K562 (cell line): Measurements from ENCODE around the gene DCPS. TPM values are rescaled to one million over a fixed set of nuclear protein-coding genes. Genes with fewer than 3 reads are reported as not detected.

ENCODE experiments used
- ATAC-seq: fragments of 200-7000 bp; cut with Tn5 transposase; 3 replicates; pipeline ENCODE4 v1.9.1; 2020; ENCODE audit warnings: moderate library complexity
- BruUV-seq: library from RNA; stranded (reverse); fragments of 400-500 nt; replicated peaks from 2 replicates; lab custom pipeline; 2021; lab: Mats Ljungman, UMichigan
- CTCF ChIA-PET: fragments of 300-600 bp; formaldehyde crosslinking; extraction: SDS; loops from one replicate; lab custom pipeline; 2021; ENCODE audit warnings: low intra/inter-chr PET ratio; lab: Yijun Ruan, JAX
- POLR2A ChIA-PET: fragments of 300-600, 350-650 bp; sonication (Branson Sonifier 250); formaldehyde crosslinking; extraction: SDS; loops from one replicate; lab custom pipeline; 2021; ENCODE audit warnings: antibody characterized with exemption, inconsistent platforms; lab: Yijun Ruan, JAX
- DNase-seq, 4 experiments: peaks; one replicate each; pipeline versions ENCODE4 v3.0.0 to v3.0.0-alpha.2; 2011 to 2018; ENCODE audit warnings: low spot score in 3 of 4, mixed read lengths in 3 of 4; ENCODE audit errors: extremely low read depth in 1 of 4
- FAIRE-seq: peaks from 2 replicates; lab custom pipeline; 2011; peaks lifted over from hg19 to GRCh38; lab: Jason Lieb, UNC
- H2AFZ ChIP-seq: 2 replicates; pipeline ENCODE4 v1.6.0; 2011; ENCODE audit warnings: low read depth, low read length, control low read depth, inconsistent platforms
- H3K27ac ChIP-seq: fragments of 200-600 bp; 3 replicates; pipeline ENCODE4 v1.8.0; 2011; ENCODE audit warnings: low read depth, mild to moderate bottlenecking, control low read depth, inconsistent platforms, low read length, moderate library complexity, mixed read lengths; ENCODE audit errors: extremely low read depth
- H3K27me3 ChIP-seq, 2 experiments: fragments of 300-600 bp in 1 of 2; 2 replicates in 1 of 2; 3 replicates in 1 of 2; pipeline versions ENCODE4 v1.6.0 to v1.8.0; 2011; ENCODE audit warnings: inconsistent platforms in 2 of 2, low read length in 2 of 2, mild to moderate bottlenecking in 1 of 2, mixed read lengths in 1 of 2, moderate library complexity in 1 of 2; ENCODE audit not compliant: control insufficient read depth in 2 of 2, insufficient read depth in 2 of 2
- H3K36me3 ChIP-seq: fragments of 300-600 bp; 3 replicates; pipeline ENCODE4 v1.8.0; 2011; ENCODE audit warnings: mild to moderate bottlenecking, low read length, inconsistent platforms; ENCODE audit not compliant: control insufficient read depth, insufficient read depth
- H3K4me1 ChIP-seq, 2 experiments: fragments of 200-600 bp in 1 of 2; replicated peaks in 1 of 2; 2 replicates in 1 of 2; 3 replicates in 1 of 2; pipeline versions ENCODE4 v1.5.1 to v1.8.0; 2011; ENCODE audit warnings: inconsistent platforms in 2 of 2, low read length in 2 of 2, mild to moderate bottlenecking in 1 of 2, mixed read lengths in 1 of 2, moderate library complexity in 1 of 2; ENCODE audit not compliant: control insufficient read depth in 2 of 2, insufficient read depth in 2 of 2
- H3K4me2 ChIP-seq: 2 replicates; pipeline ENCODE4 v1.6.1; 2011; ENCODE audit warnings: low read length, control low read depth, inconsistent platforms, mixed read lengths; ENCODE audit not compliant: insufficient read depth
- H3K4me3 ChIP-seq: fragments of 200-600 bp; sonication (generic), shearing (Covaris generic); 2 replicates; pipeline ENCODE4 v1.5.1; 2016; ENCODE audit warnings: control low read depth, inconsistent platforms
- H3K79me2 ChIP-seq: fragments of 200-600 bp; 3 replicates; pipeline ENCODE4 v1.8.0; 2011; ENCODE audit warnings: low read length, inconsistent platforms; ENCODE audit not compliant: control insufficient read depth, insufficient read depth
- H3K9ac ChIP-seq, 2 experiments: 2 replicates each; pipeline versions ENCODE4 v1.6.0 to v1.6.1; 2011; ENCODE audit warnings: low read depth in 2 of 2, low read length in 2 of 2, control low read depth in 1 of 2, inconsistent platforms in 1 of 2, mild to moderate bottlenecking in 1 of 2, mixed read lengths in 1 of 2; ENCODE audit not compliant: insufficient read depth in 1 of 2
- H3K9me1 ChIP-seq: one replicate; pipeline ENCODE4 v1.6.0; 2011; ENCODE audit warnings: inconsistent platforms, mild to moderate bottlenecking, low read length, moderate library complexity; ENCODE audit not compliant: control insufficient read depth, insufficient read depth
- H3K9me3 ChIP-seq: replicated peaks from 2 replicates; pipeline ENCODE4 v1.5.1; 2011; ENCODE audit warnings: low read depth, low read length, inconsistent platforms; ENCODE audit not compliant: control insufficient read depth, insufficient read depth
- H4K20me1 ChIP-seq: replicated peaks from 2 replicates; pipeline ENCODE4 v1.6.1; 2011; ENCODE audit warnings: low read length, inconsistent platforms, mixed read lengths; ENCODE audit not compliant: control insufficient read depth, insufficient read depth
- NR2C2 ChIP-seq, 2 experiments: fragments of 200-800 bp in 1 of 2; sonication (Bioruptor generic) in 1 of 2; sonication (generic) in 1 of 2; formaldehyde crosslinking in 1 of 2; IDR thresholded peaks; 2 replicates each; pipeline versions ENCODE4 v1.6.1 to v1.8.0; 2016 to 2022; ENCODE audit warnings: mild to moderate bottlenecking in 1 of 2, missing compliant biosample characterization in 1 of 2, missing genetic modification characterization in 1 of 2, missing genetic modification reagents in 1 of 2
- WGBS: fragments of 100-300 bp; shearing (Covaris generic); methylation state at CpG from one replicate; pipeline ENCODE4 v1.1.6; 2016; ENCODE audit warnings: low coverage, mixed read lengths; ENCODE audit not compliant: insufficient coverage; ENCODE audit errors: missing lambda C conversion rate; 5-methylcytosine and 5-hydroxymethylcytosine counted together
- in situ Hi-C: fragments of 300-500 bp; cut with MboI; formaldehyde crosslinking; loops from 4 replicates; pipeline ENCODE4 v1.15.0; 2018; ENCODE audit warnings: inconsistent platforms, mixed read lengths
- intact Hi-C: fragments of 100-400 bp; cut with micrococcal nuclease; formaldehyde crosslinking; loops from 2 replicates; pipeline ENCODE4 v1.14.2; 2022
- polyA plus RNA-seq, 8 experiments: library from polyadenylated mRNA; depleted of rRNA in 4 of 8; stranded (reverse) in 5 of 8; unstranded in 3 of 8; fragments of >200 nt; fragmentation: Nextera tagmentation in 2 of 8; fragmentation: Illumina TruSeq in 1 of 8; extraction: Ambion mirVana in 2 of 8; extraction: Trizol in 1 of 8; gene quantifications; 2 replicates each; pipeline versions ENCODE4 v1.2.1 to v1.2.3, GENCODE V29; 2011 to 2014; ENCODE audit warnings: inconsistent platforms in 1 of 8, missing spikeins in 1 of 8
- total RNA-seq, 7 experiments: library from RNA; depleted of rRNA in 6 of 7; stranded (reverse); fragments of >200 nt in 6 of 7; fragmentation: Illumina TruSeq in 2 of 7; extraction: Trizol in 2 of 7; gene quantifications; 2 replicates each; pipeline versions ENCODE4 v1.2.1 to v1.2.3, GENCODE V29; 2011 to 2021; ENCODE audit warnings: low replicate concordance in 1 of 7
- TF ChIP-seq, protein P1 (sequence below), 2 experiments: fragments of 200-800 bp in 1 of 2; sonication (Bioruptor generic) in 1 of 2; sonication (generic) in 1 of 2; formaldehyde crosslinking in 1 of 2; IDR thresholded peaks in 1 of 2; conservative IDR thresholded peaks in 1 of 2; 2 replicates each; pipeline versions ENCODE4 v1.5.0 to v1.6.1; 2016 to 2020; ENCODE audit warnings: missing compliant biosample characterization in 1 of 2, missing genetic modification characterization in 1 of 2, missing genetic modification reagents in 1 of 2

DCPS gene
- total and polyA plus RNA-seq, 9 of the 15 experiments (the other 6 are each of a cell fraction or from before 2014, with no cell fraction given) = 8.7 to 38.1 (median 17.9) TPM

DNA sequence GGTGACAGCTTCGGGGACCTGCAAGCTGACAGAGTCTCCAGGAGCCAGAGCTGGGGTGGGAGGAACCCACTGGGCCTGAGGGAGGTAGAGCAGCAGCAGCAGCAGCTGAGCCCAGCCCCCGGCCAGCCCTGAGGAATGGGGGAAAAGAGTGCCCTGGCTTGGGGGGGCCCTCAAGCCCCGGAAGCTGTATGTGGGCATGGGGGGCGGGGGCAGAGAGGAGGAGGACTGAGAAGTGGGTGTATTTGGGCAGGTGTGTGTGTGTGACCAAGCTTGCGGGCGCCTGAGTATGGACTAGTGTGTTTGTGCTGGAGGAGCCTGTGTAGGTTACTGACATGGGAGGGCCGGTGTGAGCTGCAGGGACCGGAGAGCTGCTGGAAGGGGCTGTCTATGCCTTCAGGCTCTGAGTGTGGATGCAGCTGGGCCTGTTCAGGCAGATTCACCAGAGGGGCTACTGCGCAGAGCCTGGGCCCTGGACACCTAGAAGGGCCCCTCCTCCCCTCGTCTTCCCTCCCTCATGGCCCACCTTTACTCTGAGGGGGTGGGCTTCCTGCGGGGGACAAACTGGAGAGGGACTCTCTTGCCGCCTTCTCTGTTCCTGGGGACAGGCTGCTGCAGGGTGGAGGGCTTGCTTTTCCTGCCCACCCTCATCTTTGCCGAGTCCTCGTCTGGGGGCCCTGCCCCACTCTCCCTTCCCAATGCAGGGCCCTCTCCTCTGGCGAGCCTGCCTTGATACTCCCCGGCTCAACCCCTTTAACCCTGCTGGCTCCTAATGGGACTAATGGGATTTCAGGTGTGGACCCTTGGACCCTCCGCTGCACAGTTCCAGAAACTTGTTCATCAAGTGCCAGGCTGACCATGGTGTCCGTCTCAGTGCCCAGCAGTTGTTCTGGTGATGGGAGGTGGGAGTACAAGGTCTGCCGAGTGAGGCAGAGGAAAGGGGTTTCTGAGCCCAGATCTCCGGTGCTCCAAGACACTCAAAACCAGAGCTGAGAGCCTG lies 79.8 kb downstream of the DCPS start (continued):
- TF ChIP-seq, protein P1, sequence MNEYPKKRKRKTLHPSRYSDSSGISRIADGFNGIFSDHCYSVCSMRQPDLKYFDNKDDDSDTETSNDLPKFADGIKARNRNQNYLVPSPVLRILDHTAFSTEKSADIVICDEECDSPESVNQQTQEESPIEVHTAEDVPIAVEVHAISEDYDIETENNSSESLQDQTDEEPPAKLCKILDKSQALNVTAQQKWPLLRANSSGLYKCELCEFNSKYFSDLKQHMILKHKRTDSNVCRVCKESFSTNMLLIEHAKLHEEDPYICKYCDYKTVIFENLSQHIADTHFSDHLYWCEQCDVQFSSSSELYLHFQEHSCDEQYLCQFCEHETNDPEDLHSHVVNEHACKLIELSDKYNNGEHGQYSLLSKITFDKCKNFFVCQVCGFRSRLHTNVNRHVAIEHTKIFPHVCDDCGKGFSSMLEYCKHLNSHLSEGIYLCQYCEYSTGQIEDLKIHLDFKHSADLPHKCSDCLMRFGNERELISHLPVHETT (CRISPR knock-in tag; conservative IDR thresholded peaks at IDR 0.05 in 1 of 2, IDR thresholded peaks at IDR 0.05 in 1 of 2) = no peak

DNA sequence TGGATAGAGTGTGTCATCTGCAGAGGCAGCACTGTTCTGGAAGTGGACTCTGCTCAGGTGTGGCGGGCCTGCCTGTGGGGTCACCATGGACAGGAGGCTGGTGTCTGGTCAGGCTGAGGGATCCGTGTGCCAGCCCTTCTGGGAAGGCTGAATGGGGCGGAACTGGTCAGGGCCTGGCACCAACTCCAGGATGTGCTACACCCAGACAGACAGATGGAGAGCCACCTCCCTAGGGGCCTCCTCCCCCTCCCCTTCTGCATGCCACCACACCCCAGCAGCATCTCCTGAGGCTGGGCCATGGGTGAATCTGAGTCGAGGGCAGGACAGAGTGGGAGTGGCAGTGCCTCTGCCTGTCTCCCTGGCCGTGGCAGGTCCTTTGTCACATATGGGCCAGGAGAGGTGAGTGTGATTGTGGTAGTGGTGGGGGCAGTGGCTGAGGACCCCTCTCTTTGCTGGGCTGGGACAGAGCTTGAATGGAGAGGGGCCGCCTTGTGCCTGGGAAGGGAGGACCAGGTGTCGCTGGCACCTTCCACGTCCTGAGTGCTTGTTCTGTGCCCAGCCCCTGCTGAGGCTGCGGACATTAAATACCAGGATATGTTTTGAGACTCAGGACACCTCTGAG lies 80.7 kb downstream of the DCPS start:
- Histone ChIP-seq H3K9me3 (no peaks in the 10 kb centered on the region), H3K4me1 (peaks cover 0 to 9% of the 10 kb centered on the region in 2 experiments; a peak in 4 of 5 replicates), H3K9me1 (no peaks in the 10 kb centered on the region), H3K79me2 (no peaks in the 10 kb centered on the region), H3K36me3 (no peaks in the 10 kb centered on the region), H3K4me2 (no peak overlapping the region), H2AFZ (no peak overlapping the region), H3K9ac (no peak overlapping the region), H3K27me3 (no peaks in the 10 kb centered on the region), H3K27ac (no peak overlapping the region), H3K4me3 (no peak overlapping the region)
- ChIA-PET POLR2A (no interaction called here), CTCF (no interaction called here)
- ATAC-seq (no peak), DNase-seq (no peak)
- WGBS = 85% methylated on average over 5 of the region's 9 CpGs
- in situ Hi-C loops = no loop called here
- BruUV-seq = no TSS peak
- TF ChIP-seq NR2C2 (CRISPR knock-in tag; IDR thresholded peaks at IDR 0.05) (no peak), NR2C2 (tag; IDR thresholded peaks at IDR 0.05) (no peak)
- TF ChIP-seq, all 486 proteins: peak for 0
- no peak for FAIRE-seq
- intact Hi-C loops = no loop called here
- H4K20me1 ChIP-seq = peaks cover 8% of the 10 kb centered on the region; the same call in 1 of the 2 replicates
